WTC11 (cell line): ENCODE results near the gene CDKN1C. TPM values are rescaled to one million over a fixed set of nuclear protein-coding genes. Genes with fewer than 3 reads are reported as not detected.

ENCODE experiments used
- ATAC-seq: fragments of 200-7000 bp; cut with Tn5 transposase; 2 replicates; pipeline ENCODE4 v1.10.0; 2021; ENCODE audit warnings: mild to moderate bottlenecking, moderate library complexity
- CTCF ChIA-PET: fragments of 300-600 bp; sonication (Branson Sonifier 250); formaldehyde crosslinking; loops from one replicate; lab custom pipeline; 2021; ENCODE audit warnings: antibody characterized with exemption; lab: Charles Lee
- POLR2A ChIA-PET: fragments of 350-600 bp; sonication (Branson Sonifier 250); formaldehyde crosslinking; loops from one replicate; lab custom pipeline; 2021; ENCODE audit warnings: antibody characterized with exemption; lab: Charles Lee
- DNase-seq: peaks from one replicate; pipeline ENCODE4 v3.0.0; 2021; ENCODE audit warnings: low spot score
- H3K27ac Mint-ChIP-seq: 2 replicates; pipeline ENCODE4 v1.8.0; 2021; ENCODE audit warnings: mixed read lengths
- H3K27me3 Mint-ChIP-seq: 2 replicates; pipeline ENCODE4 v1.8.0; 2021; ENCODE audit warnings: low read depth, mild to moderate bottlenecking, moderate library complexity, mixed read lengths
- H3K36me3 Mint-ChIP-seq: 2 replicates; pipeline ENCODE4 v1.8.0; 2021; ENCODE audit warnings: mixed read lengths
- H3K4me1 Mint-ChIP-seq: 2 replicates; pipeline ENCODE4 v1.8.0; 2022; ENCODE audit warnings: mixed read lengths
- H3K4me3 Mint-ChIP-seq: 2 replicates; pipeline ENCODE4 v1.8.0; 2021; ENCODE audit warnings: mild to moderate bottlenecking, moderate library complexity, mixed read lengths
- H3K9me3 Mint-ChIP-seq: 2 replicates; pipeline ENCODE4 v1.8.0; 2021; ENCODE audit warnings: mixed read lengths
- FOXK1 ChIP-seq: sonication (generic); formaldehyde crosslinking; IDR thresholded peaks from 2 replicates; pipeline ENCODE4 v1.8.0; 2022; ENCODE audit warnings: mild to moderate bottlenecking, moderate library complexity, missing genetic modification reagents
- GABPB1 ChIP-seq: sonication (generic); formaldehyde crosslinking; IDR thresholded peaks from 2 replicates; pipeline ENCODE4 v1.8.1; 2023; ENCODE audit warnings: mild to moderate bottlenecking, missing genetic modification reagents
- JUN ChIP-seq: sonication (generic); formaldehyde crosslinking; IDR thresholded peaks from 2 replicates; pipeline ENCODE4 v1.8.0; 2023; ENCODE audit warnings: mild to moderate bottlenecking, missing genetic modification reagents
- TCF7 ChIP-seq: sonication (generic); formaldehyde crosslinking; IDR thresholded peaks from 2 replicates; pipeline ENCODE4 v1.8.0; 2022; ENCODE audit warnings: mild to moderate bottlenecking, low read depth, missing genetic modification reagents, moderate library complexity
- TP53 ChIP-seq: sonication (generic); formaldehyde crosslinking; IDR thresholded peaks from 2 replicates; pipeline ENCODE4 v1.8.1; 2023; ENCODE audit warnings: mild to moderate bottlenecking, missing genetic modification reagents
- ZNF121 ChIP-seq: sonication (generic); formaldehyde crosslinking; IDR thresholded peaks from 2 replicates; pipeline ENCODE4 v1.8.0; 2023; ENCODE audit warnings: missing genetic modification reagents
- ZNF138 ChIP-seq: sonication (generic); formaldehyde crosslinking; conservative IDR thresholded peaks from 2 replicates; pipeline ENCODE4 v1.8.1; 2022; ENCODE audit warnings: mild to moderate bottlenecking, moderate library complexity, missing genetic modification reagents
- ZNF396 ChIP-seq: fragments of 250-450 bp; sonication (Bioruptor Pico); IDR thresholded peaks from 2 replicates; pipeline ENCODE4 v1.8.0; 2021; ENCODE audit warnings: mild to moderate bottlenecking, moderate library complexity, borderline replicate concordance
- ZNF423 ChIP-seq: fragments of 250-450 bp; sonication (Bioruptor Pico); IDR thresholded peaks from 2 replicates; pipeline ENCODE4 v2.1.2; 2022; ENCODE audit warnings: mild to moderate bottlenecking, moderate library complexity
- total RNA-seq: library from RNA; stranded (reverse); gene quantifications from 3 replicates; pipeline ENCODE4 v1.2.3, GENCODE V29; 2021
- TF ChIP-seq, protein P1 (sequence below): sonication (generic); formaldehyde crosslinking; IDR thresholded peaks from 2 replicates; pipeline ENCODE4 v1.8.1; 2023; ENCODE audit warnings: mild to moderate bottlenecking, missing genetic modification reagents
- TF ChIP-seq, protein P2 (sequence below): sonication (generic); formaldehyde crosslinking; IDR thresholded peaks from 2 replicates; pipeline ENCODE4 v1.8.1; 2022; ENCODE audit warnings: mild to moderate bottlenecking, moderate library complexity, missing genetic modification reagents
- TF ChIP-seq, protein P3 (sequence below): sonication (generic); formaldehyde crosslinking; IDR thresholded peaks from 2 replicates; pipeline ENCODE4 v1.8.1; 2022; ENCODE audit warnings: low read depth, mild to moderate bottlenecking, moderate library complexity, missing genetic modification reagents, borderline replicate concordance
- TF ChIP-seq, protein P4 (sequence below): sonication (generic); formaldehyde crosslinking; IDR thresholded peaks from 2 replicates; pipeline ENCODE4 v1.8.0; 2022; ENCODE audit warnings: mild to moderate bottlenecking, missing genetic modification reagents
- TF ChIP-seq, protein P5 (sequence below): sonication (generic); formaldehyde crosslinking; IDR thresholded peaks from 2 replicates; pipeline ENCODE4 v1.8.1; 2022; ENCODE audit warnings: low read depth, missing genetic modification reagents, borderline replicate concordance
- TF ChIP-seq, protein P6 (sequence below): fragments of 200-600 bp; IDR thresholded peaks from 2 replicates; pipeline ENCODE4 v1.8.0; 2022; ENCODE audit warnings: antibody characterized with exemption
- TF ChIP-seq, protein P7 (sequence below): sonication (generic); formaldehyde crosslinking; IDR thresholded peaks from 2 replicates; pipeline ENCODE4 v1.8.1; 2023; ENCODE audit warnings: mild to moderate bottlenecking, missing genetic modification reagents, borderline replicate concordance

Gene CDKN1C
- total RNA-seq, 1 experiment from 2014 or later: 25.0 TPM

DNA sequence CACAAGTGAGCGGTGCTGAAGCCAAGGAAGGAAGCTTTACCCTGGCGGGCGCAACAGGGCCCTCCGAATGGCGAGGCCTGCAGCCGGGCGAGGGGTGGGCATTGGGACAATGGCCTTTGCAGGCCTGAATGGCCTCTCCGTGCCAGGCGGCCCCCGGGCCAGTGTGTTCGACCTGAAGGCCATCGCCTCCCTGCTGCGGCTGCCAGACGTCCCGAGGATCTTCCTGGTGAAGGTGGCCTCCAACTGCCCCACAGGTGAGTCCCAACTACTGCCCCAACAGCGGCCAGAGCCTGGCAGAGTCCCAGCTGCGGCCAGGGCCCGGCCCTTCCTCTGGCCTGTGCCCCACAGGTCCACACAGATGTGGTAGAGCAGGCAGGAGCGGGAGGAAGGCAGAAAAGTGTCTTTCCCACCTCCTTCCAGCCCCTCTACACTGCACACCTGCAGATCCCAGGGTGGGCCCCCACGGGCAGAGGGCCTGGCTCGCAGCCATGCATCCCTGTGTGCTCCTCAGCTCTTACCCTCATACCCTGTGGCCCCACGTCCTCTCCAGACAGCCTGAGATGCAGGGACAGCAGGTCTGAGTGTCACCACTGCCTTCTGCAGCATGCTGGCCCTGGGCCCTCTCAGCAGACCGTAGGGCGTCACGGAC, 32.4 kb upstream of the CDKN1C start (continued):
- TF ChIP-seq, protein P1, sequence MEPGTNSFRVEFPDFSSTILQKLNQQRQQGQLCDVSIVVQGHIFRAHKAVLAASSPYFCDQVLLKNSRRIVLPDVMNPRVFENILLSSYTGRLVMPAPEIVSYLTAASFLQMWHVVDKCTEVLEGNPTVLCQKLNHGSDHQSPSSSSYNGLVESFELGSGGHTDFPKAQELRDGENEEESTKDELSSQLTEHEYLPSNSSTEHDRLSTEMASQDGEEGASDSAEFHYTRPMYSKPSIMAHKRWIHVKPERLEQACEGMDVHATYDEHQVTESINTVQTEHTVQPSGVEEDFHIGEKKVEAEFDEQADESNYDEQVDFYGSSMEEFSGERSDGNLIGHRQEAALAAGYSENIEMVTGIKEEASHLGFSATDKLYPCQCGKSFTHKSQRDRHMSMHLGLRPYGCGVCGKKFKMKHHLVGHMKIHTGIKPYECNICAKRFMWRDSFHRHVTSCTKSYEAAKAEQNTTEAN (CRISPR knock-in tag): no peak
- TF ChIP-seq, protein P2, sequence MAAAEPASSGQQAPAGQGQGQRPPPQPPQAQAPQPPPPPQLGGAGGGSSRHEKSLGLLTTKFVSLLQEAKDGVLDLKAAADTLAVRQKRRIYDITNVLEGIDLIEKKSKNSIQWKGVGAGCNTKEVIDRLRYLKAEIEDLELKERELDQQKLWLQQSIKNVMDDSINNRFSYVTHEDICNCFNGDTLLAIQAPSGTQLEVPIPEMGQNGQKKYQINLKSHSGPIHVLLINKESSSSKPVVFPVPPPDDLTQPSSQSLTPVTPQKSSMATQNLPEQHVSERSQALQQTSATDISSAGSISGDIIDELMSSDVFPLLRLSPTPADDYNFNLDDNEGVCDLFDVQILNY (CRISPR knock-in tag): no peak
- TF ChIP-seq, protein P3, sequence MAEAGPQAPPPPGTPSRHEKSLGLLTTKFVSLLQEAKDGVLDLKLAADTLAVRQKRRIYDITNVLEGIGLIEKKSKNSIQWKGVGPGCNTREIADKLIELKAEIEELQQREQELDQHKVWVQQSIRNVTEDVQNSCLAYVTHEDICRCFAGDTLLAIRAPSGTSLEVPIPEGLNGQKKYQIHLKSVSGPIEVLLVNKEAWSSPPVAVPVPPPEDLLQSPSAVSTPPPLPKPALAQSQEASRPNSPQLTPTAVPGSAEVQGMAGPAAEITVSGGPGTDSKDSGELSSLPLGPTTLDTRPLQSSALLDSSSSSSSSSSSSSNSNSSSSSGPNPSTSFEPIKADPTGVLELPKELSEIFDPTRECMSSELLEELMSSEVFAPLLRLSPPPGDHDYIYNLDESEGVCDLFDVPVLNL (CRISPR knock-in tag): no peak
- no peak for TF ChIP-seq TP53 (CRISPR knock-in tag)
- no peak for TF ChIP-seq JUN
- no peak for TF ChIP-seq GABPB1 (CRISPR knock-in tag)

DNA sequence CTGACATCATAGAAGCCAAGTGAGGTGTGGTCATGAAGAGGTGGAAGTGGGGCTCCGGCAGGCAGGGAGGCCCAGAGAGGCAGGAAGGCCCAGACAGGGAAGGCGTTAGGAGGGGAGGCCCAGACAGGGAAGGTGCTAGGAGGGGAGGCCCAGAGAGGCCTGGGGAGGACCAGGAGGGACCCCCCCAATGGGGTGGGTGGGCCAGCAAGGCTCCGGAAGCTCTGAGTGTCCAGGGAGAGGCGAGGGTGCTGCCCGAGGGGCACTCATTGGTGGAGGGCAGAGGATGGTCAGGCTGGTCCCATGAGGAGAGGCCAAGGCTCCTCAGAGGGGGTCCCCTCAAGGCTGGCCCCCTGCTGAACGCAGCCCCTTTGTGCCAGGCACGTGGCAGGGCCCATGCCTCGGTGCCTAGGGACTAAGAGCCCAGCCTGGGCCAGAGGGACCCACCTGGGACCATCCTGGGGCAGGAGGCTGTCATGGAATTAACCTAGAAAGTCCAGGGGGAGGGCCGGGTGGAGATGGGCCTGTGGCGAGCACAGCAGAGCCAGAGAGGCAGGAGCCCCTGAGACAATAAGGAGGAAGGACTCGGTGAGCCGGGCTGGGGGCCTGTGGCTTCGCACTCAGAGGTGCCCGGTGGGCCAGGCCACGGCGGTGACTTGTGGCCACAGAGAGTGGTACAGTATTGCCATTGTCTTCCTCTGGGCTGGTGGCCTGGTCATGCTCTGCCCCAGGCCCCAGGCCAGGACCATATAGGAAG, 31.5 kb upstream of the CDKN1C start:
- ChIA-PET POLR2A (no interaction called here), CTCF (interaction anchor here (1.0 to 2.7 kb wide), 3 partner anchors 25 to 385 kb away, joined by 3 to 12 read pairs (median 7); no protein-coding TSS in a partner anchor)
- H3K4me1 Mint-ChIP-seq: no peaks in the 10 kb centered on the region
- no peak overlapping the region for H3K27ac Mint-ChIP-seq
- no peaks in the 10 kb centered on the region; the same call in none of the 2 replicates for H3K27me3 Mint-ChIP-seq
- H3K36me3 Mint-ChIP-seq: no peaks in the 10 kb centered on the region
- ATAC-seq (no peak), DNase-seq (no peak)
- H3K9me3 Mint-ChIP-seq: no peaks in the 10 kb centered on the region
- TF ChIP-seq, protein P4, sequence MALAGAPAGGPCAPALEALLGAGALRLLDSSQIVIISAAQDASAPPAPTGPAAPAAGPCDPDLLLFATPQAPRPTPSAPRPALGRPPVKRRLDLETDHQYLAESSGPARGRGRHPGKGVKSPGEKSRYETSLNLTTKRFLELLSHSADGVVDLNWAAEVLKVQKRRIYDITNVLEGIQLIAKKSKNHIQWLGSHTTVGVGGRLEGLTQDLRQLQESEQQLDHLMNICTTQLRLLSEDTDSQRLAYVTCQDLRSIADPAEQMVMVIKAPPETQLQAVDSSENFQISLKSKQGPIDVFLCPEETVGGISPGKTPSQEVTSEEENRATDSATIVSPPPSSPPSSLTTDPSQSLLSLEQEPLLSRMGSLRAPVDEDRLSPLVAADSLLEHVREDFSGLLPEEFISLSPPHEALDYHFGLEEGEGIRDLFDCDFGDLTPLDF (CRISPR knock-in tag): no peak
- TF ChIP-seq, protein P2 (CRISPR knock-in tag): no peak
- TF ChIP-seq TCF7 (CRISPR knock-in tag) (no peak), ZNF396 (CRISPR knock-in tag) (no peak), FOXK1 (CRISPR knock-in tag) (no peak)
- TF ChIP-seq, protein P5, sequence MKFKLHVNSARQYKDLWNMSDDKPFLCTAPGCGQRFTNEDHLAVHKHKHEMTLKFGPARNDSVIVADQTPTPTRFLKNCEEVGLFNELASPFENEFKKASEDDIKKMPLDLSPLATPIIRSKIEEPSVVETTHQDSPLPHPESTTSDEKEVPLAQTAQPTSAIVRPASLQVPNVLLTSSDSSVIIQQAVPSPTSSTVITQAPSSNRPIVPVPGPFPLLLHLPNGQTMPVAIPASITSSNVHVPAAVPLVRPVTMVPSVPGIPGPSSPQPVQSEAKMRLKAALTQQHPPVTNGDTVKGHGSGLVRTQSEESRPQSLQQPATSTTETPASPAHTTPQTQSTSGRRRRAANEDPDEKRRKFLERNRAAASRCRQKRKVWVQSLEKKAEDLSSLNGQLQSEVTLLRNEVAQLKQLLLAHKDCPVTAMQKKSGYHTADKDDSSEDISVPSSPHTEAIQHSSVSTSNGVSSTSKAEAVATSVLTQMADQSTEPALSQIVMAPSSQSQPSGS (CRISPR knock-in tag): no peak
- no peak overlapping the region for H3K4me3 Mint-ChIP-seq

DNA sequence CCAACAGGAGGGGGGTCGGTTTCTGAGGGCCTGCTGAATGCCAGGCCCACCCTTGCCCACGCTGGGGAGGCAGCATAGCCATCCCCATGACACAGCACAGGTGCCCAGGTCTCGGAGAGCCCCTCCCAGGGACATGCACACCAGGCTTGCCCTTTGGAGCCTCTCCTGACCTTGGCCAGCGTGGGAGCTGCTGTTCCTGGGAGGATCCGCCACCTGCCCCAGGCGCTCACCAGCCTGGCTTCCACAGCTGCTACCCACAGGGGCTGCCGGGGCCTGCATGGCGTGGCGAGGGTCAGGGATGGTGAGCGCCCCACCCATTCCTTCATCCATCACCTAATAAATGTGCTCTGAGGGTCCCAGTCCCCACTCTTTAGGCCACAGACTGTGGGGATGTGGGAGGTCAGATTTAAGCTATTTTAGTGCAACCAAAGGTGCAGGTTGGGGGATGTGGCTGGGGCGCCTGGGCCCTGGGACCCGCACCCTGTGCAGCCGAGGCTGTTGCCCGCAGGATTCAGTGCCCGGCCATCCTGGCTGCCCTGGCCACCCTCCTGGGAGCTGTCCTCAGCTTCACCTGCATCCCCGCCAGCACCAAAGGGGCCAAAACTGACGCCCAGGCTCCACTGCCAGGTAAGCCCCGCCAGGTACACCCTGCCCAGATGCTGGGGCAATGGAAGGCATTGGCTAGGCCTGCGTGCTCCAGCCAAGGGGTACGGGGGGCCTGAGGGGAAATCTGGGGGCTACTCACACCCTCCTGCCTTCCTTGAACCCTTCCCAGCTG, 30.7 kb upstream of the CDKN1C start:
- Mint-ChIP-seq H3K4me1 (no peaks in the 10 kb centered on the region), H3K36me3 (no peaks in the 10 kb centered on the region), H3K27me3 (no peaks in the 10 kb centered on the region; the same call in none of the 2 replicates), H3K27ac (no peak overlapping the region), H3K9me3 (no peaks in the 10 kb centered on the region), H3K4me3 (no peak overlapping the region)
- ChIA-PET CTCF (interaction anchor here (1.8 to 2.7 kb wide), 2 partner anchors 24 to 384 kb away, joined by 7 to 12 read pairs; no protein-coding TSS in a partner anchor), POLR2A (no interaction called here)
- no peak for ATAC-seq
- no peak for DNase-seq
- no peak for TF ChIP-seq ZNF423 (CRISPR knock-in tag)
- TF ChIP-seq, protein P6, sequence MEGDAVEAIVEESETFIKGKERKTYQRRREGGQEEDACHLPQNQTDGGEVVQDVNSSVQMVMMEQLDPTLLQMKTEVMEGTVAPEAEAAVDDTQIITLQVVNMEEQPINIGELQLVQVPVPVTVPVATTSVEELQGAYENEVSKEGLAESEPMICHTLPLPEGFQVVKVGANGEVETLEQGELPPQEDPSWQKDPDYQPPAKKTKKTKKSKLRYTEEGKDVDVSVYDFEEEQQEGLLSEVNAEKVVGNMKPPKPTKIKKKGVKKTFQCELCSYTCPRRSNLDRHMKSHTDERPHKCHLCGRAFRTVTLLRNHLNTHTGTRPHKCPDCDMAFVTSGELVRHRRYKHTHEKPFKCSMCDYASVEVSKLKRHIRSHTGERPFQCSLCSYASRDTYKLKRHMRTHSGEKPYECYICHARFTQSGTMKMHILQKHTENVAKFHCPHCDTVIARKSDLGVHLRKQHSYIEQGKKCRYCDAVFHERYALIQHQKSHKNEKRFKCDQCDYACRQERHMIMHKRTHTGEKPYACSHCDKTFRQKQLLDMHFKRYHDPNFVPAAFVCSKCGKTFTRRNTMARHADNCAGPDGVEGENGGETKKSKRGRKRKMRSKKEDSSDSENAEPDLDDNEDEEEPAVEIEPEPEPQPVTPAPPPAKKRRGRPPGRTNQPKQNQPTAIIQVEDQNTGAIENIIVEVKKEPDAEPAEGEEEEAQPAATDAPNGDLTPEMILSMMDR: no peak
- TF ChIP-seq, protein P7, sequence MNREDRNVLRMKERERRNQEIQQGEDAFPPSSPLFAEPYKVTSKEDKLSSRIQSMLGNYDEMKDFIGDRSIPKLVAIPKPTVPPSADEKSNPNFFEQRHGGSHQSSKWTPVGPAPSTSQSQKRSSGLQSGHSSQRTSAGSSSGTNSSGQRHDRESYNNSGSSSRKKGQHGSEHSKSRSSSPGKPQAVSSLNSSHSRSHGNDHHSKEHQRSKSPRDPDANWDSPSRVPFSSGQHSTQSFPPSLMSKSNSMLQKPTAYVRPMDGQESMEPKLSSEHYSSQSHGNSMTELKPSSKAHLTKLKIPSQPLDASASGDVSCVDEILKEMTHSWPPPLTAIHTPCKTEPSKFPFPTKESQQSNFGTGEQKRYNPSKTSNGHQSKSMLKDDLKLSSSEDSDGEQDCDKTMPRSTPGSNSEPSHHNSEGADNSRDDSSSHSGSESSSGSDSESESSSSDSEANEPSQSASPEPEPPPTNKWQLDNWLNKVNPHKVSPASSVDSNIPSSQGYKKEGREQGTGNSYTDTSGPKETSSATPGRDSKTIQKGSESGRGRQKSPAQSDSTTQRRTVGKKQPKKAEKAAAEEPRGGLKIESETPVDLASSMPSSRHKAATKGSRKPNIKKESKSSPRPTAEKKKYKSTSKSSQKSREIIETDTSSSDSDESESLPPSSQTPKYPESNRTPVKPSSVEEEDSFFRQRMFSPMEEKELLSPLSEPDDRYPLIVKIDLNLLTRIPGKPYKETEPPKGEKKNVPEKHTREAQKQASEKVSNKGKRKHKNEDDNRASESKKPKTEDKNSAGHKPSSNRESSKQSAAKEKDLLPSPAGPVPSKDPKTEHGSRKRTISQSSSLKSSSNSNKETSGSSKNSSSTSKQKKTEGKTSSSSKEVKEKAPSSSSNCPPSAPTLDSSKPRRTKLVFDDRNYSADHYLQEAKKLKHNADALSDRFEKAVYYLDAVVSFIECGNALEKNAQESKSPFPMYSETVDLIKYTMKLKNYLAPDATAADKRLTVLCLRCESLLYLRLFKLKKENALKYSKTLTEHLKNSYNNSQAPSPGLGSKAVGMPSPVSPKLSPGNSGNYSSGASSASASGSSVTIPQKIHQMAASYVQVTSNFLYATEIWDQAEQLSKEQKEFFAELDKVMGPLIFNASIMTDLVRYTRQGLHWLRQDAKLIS: no peak
- no peak for TF ChIP-seq ZNF138
- no peak for TF ChIP-seq ZNF121 (CRISPR knock-in tag)
- no peak for TF ChIP-seq FOXK1 (CRISPR knock-in tag)
